HG02943 (cell line): Measurements from ENCODE around the gene SLC26A8.
"Not testable (repeated sequence)": the region's sequence is repeated elsewhere in the genome, so short reads cannot be mapped to it uniquely, and the experiment has no call there.

Experiments
- ATAC-seq: cut with Tn5 transposase; IDR thresholded peaks from one replicate; pipeline ENCODE4 v1.9.1; 2021; ENCODE audit warnings: mild to moderate bottlenecking, low read depth, moderate library complexity; ENCODE audit not compliant: unreplicated experiment

SLC26A8 gene

GRCh38 chr6:36018339-36018738 lies 6.1 kb downstream of the SLC26A8 start:
- ATAC-seq: no peak

- no peak for ATAC-seq
Measured at GRCh38 chr6:36015666-36016065, 8.8 kb downstream of the SLC26A8 start.

- ATAC-seq: no peak
Measured at GRCh38 chr6:36000451-36000850, 24.0 kb downstream of the SLC26A8 start.

GRCh38 chr6:35993150-35993549 lies 31.3 kb downstream of the SLC26A8 start:
- ATAC-seq: no peak

GRCh38 chr6:35988047-35988446 lies 36.4 kb downstream of the SLC26A8 start:
- not testable (repeated sequence) for ATAC-seq

GRCh38 chr6:35984701-35985100 lies 39.7 kb downstream of the SLC26A8 start:
- ATAC-seq: no peak

GRCh38 chr6:35980991-35981645 lies 43.3 kb downstream of the SLC26A8 start:
- no peak for ATAC-seq

GRCh38 chr6:35980126-35980525 lies 44.3 kb downstream of the SLC26A8 start:
- ATAC-seq: not testable (repeated sequence)

GRCh38 chr6:35977308-35977707 lies 47.1 kb downstream of the SLC26A8 start:
- no peak for ATAC-seq

GRCh38 chr6:35973670-35974222 lies 50.7 kb downstream of the SLC26A8 start:
- no peak for ATAC-seq

- ATAC-seq: no peak
Measured at GRCh38 chr6:35972471-35973367, 51.7 kb downstream of the SLC26A8 start.

- ATAC-seq: no peak
Measured at GRCh38 chr6:35970181-35970580, 54.3 kb downstream of the SLC26A8 start.

- no peak for ATAC-seq
Measured at GRCh38 chr6:35969646-35970045, 54.8 kb downstream of the SLC26A8 start.

GRCh38 chr6:35968821-35969220 lies 55.6 kb downstream of the SLC26A8 start:
- no peak for ATAC-seq

GRCh38 chr6:35967076-35967774 lies 57.2 kb downstream of the SLC26A8 start:
- no peak for ATAC-seq

GRCh38 chr6:35962779-35963560 lies 61.5 kb downstream of the SLC26A8 start:
- ATAC-seq: no peak

- ATAC-seq: no peak
Measured at GRCh38 chr6:35960187-35960586, 64.3 kb downstream of the SLC26A8 start.

- ATAC-seq: no peak
Measured at GRCh38 chr6:35955970-35956369, 68.5 kb downstream of the SLC26A8 start.

GRCh38 chr6:35955521-35955920 lies 68.9 kb downstream of the SLC26A8 start:
- no peak for ATAC-seq

- ATAC-seq: no peak
Measured at GRCh38 chr6:35955071-35955470, 69.4 kb downstream of the SLC26A8 start.
